Vagina (tissue), 1 donor: Measurements from ENCODE around the gene SUGP2. TPM values are rescaled to one million over a fixed set of nuclear protein-coding genes. Genes with fewer than 3 reads are reported as not detected.

ENCODE experiments used
- total RNA-seq: library from RNA; depleted of rRNA; stranded (reverse); fragments of >200 nt; gene quantifications from one replicate; pipeline ENCODE4 v1.2.3, GENCODE V29; 2016

Gene SUGP2
- total RNA-seq, 1 donor from 2014 or later: 57.9 TPM

Other genes with a start within 250 kb of the SUGP2 start
- gene COMP, start 242.2 kb downstream of the SUGP2 start, total RNA-seq: 0.98 TPM
- gene UPF1, start 201.6 kb downstream of the SUGP2 start, total RNA-seq: 77.8 TPM
- 0.49 TPM for gene CERS1, start 137.4 kb downstream of the SUGP2 start, total RNA-seq
- 212 TPM for gene COPE, start 114.1 kb downstream of the SUGP2 start, total RNA-seq
- 36.3 TPM for gene DDX49, start 113.8 kb downstream of the SUGP2 start, total RNA-seq
- gene HOMER3, start 92.3 kb downstream of the SUGP2 start, total RNA-seq: 30.9 TPM
- 26.5 TPM for gene ARMC6, start 86 bp upstream of the SUGP2 start, total RNA-seq
- gene SLC25A42, start 30.5 kb upstream of the SUGP2 start, total RNA-seq: 6.6 TPM
- gene TMEM161A, start 105.0 kb upstream of the SUGP2 start, total RNA-seq: 31.7 TPM
- gene MEF2B, start 136.7 kb upstream of the SUGP2 start, total RNA-seq: not detected
- gene BORCS8, start 158.6 kb upstream of the SUGP2 start, total RNA-seq: 18.9 TPM
- gene RFXANK, start 158.7 kb upstream of the SUGP2 start, total RNA-seq: 61.6 TPM
- 12.5 TPM for gene NR2C2AP, start 169.9 kb upstream of the SUGP2 start, total RNA-seq
- gene NCAN, start 178.4 kb upstream of the SUGP2 start, total RNA-seq: not detected
- gene TM6SF2, start 239.8 kb upstream of the SUGP2 start, total RNA-seq: not detected